Measurements from ENCODE around the gene BRWD1. TPM values are rescaled to one million over a fixed set of nuclear protein-coding genes. Genes with fewer than 3 reads are reported as not detected.

The BRWD1 gene
- polyA plus RNA-seq, 2 of the 4 experiments (the other 2 are of a cell fraction) = 6.9 to 22.2 TPM

DNA sequence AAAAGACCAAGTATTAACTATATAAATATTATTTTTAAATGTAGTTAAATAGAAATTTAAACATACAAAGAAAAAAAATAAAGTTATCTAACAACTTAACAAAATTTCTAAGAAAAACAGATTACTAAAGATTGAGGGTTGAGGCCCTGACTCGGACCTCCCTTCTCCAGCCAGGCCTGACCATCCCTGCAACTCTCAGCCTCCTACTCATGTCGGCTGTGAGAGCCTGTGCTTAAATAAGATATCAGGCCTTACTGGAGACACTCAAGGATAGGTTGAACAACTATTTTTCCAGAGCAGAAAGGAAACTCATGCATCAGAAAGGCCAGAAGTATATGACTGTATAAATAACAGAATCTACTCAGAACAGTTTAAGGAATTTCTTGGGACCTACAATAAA, 97.1 kb downstream of the BRWD1 start (continued):
- TF ChIP-seq JUNB (IDR thresholded peaks at IDR 0.05) (no peak), TP53 (CRISPR knock-in tag; IDR thresholded peaks at IDR 0.05) (no peak), HOXB5 (CRISPR knock-in tag; IDR thresholded peaks at IDR 0.05) (no peak), JUN (IDR thresholded peaks at IDR 0.05) (no peak), FOXS1 (CRISPR knock-in tag; IDR thresholded peaks at IDR 0.05) (no peak)
- TF ChIP-seq, protein P1, sequence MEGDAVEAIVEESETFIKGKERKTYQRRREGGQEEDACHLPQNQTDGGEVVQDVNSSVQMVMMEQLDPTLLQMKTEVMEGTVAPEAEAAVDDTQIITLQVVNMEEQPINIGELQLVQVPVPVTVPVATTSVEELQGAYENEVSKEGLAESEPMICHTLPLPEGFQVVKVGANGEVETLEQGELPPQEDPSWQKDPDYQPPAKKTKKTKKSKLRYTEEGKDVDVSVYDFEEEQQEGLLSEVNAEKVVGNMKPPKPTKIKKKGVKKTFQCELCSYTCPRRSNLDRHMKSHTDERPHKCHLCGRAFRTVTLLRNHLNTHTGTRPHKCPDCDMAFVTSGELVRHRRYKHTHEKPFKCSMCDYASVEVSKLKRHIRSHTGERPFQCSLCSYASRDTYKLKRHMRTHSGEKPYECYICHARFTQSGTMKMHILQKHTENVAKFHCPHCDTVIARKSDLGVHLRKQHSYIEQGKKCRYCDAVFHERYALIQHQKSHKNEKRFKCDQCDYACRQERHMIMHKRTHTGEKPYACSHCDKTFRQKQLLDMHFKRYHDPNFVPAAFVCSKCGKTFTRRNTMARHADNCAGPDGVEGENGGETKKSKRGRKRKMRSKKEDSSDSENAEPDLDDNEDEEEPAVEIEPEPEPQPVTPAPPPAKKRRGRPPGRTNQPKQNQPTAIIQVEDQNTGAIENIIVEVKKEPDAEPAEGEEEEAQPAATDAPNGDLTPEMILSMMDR (IDR thresholded peaks at IDR 0.05) = no peak

DNA sequence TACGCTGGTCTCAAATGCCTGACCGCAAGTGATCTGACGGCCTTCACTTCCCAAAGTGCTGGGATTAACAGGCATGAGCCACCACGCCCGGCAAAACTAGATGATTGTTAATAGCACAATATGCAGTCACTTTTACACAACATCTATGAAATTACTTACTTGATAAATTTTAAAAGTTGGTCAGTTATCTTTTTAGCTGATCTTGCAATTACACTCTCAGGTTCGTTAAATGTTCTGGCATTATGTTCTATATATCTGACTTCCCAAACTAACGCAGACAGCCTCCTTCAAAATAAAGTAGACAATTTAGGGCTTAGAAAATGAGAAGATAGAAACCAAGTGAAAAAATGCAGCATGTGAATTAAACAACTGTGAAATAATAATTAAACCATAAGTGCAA, 98.4 kb downstream of the BRWD1 start:
- no peak overlapping the region for H3K4me3 ChIP-seq
- no peak for DNase-seq (ENCODE audit: low read depth in 1 of 2, low spot score in 1 of 2)
- ChIA-PET CTCF (interaction anchor here (0.6 kb wide), 1 partner anchor 136 kb away, joined by 3 read pairs; no protein-coding TSS in a partner anchor), POLR2A (no interaction called here)
- H3K4me1 ChIP-seq = no peaks in the 10 kb centered on the region
- TF ChIP-seq MAFK (IDR thresholded peaks at IDR 0.05; ENCODE audit: partially characterized antibody) (peak; percentile 73), CHD2 (IDR thresholded peaks at IDR 0.05; ENCODE audit: low read length, partially characterized antibody) (no peak)
- FAIRE-seq = no peak
- WGBS (ENCODE audit: missing lambda C conversion rate) = 95% methylated on average over 7 of the region's 7 CpGs
- ATAC-seq = no peak
- no peaks in the 10 kb centered on the region for H3K9me3 ChIP-seq
- H3K4me2 ChIP-seq = no peak overlapping the region
- H3K27ac ChIP-seq = no peak overlapping the region

DNA sequence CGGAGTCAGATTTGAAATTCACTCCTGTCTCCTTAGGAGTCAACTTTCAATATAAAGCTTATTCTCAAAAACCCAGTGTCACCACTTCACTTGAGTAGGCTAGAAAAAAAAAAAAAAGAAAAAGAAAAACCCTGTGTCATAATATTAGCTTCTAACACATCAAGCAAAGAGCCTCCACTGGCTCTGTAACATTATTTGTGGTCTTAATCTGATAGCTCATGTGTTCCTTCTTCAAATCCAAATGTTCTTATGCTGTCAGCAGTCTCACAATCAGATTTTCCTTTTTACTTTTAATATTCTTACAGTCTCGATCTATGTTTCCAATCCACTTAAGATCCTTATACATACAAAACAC, 104.1 kb downstream of the BRWD1 start:
- Histone ChIP-seq H3K4me3 (no peak overlapping the region), H3K4me2 (no peak overlapping the region), H3K9me3 (no peaks in the 10 kb centered on the region), H3K27ac (no peak overlapping the region), H3K4me1 (no peaks in the 10 kb centered on the region)
- CTCF ChIA-PET = no interaction called here
- DNase-seq (ENCODE audit: low read depth in 1 of 2, low spot score in 1 of 2) (no peak), ATAC-seq (no peak), FAIRE-seq (no peak)
- WGBS (ENCODE audit: missing lambda C conversion rate) = 94% methylated on average over 2 of the region's 2 CpGs
- POLR2A ChIA-PET = no interaction called here
- TF ChIP-seq FOXS1 (CRISPR knock-in tag; IDR thresholded peaks at IDR 0.05) (no peak), NPAS2 (CRISPR knock-in tag; IDR thresholded peaks at IDR 0.05; ENCODE audit: borderline replicate concordance) (no peak), NR3C1 (IDR thresholded peaks at IDR 0.05) (no peak), HEYL (CRISPR knock-in tag; IDR thresholded peaks at IDR 0.05) (no peak), POLR2A (IDR thresholded peaks at IDR 0.05; ENCODE audit: low read length) (no peak)
- TF ChIP-seq, protein P2, sequence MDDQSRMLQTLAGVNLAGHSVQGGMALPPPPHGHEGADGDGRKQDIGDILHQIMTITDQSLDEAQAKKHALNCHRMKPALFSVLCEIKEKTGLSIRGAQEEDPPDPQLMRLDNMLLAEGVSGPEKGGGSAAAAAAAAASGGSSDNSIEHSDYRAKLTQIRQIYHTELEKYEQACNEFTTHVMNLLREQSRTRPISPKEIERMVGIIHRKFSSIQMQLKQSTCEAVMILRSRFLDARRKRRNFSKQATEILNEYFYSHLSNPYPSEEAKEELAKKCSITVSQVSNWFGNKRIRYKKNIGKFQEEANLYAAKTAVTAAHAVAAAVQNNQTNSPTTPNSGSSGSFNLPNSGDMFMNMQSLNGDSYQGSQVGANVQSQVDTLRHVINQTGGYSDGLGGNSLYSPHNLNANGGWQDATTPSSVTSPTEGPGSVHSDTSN (IDR thresholded peaks at IDR 0.05) = no peak

DNA sequence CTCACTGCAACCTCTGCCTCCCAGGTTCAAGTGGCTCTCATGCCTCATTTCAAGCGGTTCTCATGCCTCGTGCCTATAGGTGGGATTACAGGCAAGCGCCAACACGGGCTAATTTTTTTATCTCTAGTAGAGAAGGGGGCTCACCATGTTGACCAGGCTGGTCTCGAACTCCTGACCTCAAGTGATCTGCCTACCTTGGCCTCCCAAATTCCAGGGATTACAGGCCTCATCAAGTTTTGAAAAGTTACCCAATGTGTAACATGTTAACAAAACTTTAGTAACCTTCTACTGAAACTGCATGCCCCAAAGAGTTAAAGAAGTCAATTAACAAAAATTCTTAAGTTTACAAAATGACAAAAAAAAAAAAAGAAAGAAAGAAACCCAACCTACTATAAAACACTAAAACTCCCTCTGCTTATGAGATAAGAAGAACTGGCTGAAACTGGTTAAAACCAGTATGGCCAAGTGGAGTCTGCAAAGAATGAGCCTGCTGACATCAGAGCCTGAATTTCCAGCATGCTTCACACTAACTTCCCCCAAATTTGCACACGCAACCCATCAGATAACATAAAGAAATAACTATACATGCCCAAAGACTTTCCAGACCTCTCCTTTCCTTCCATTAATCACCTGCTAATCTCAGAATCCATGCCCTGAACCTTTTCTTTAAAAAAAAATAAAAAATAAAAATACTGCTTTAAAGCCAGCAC, 104.7 kb downstream of the BRWD1 start:
- 93% methylated on average over 6 of the region's 6 CpGs for WGBS (ENCODE audit: missing lambda C conversion rate)
- Histone ChIP-seq H3K4me3 (no peak overlapping the region), H3K4me1 (no peaks in the 10 kb centered on the region), H3K27ac (no peak overlapping the region), H3K4me2 (no peak overlapping the region), H3K9me3 (no peaks in the 10 kb centered on the region)
- DNase-seq (ENCODE audit: low read depth in 1 of 2, low spot score in 1 of 2) (no peak), ATAC-seq (no peak), FAIRE-seq (no peak)
- CTCF ChIA-PET = interaction anchor here (0.9 kb wide), 1 partner anchor 9 kb away, joined by 3 read pairs; no protein-coding TSS in a partner anchor
- POLR2A ChIA-PET = no interaction called here
- TF ChIP-seq, protein P1 (IDR thresholded peaks at IDR 0.05) = no peak
- TF ChIP-seq MAFK (IDR thresholded peaks at IDR 0.05; ENCODE audit: partially characterized antibody) = no peak
- TF ChIP-seq EHF (CRISPR knock-in tag; IDR thresholded peaks at IDR 0.05) = no peak
- TF ChIP-seq JUN (IDR thresholded peaks at IDR 0.05) = no peak
- TF ChIP-seq, protein P3, sequence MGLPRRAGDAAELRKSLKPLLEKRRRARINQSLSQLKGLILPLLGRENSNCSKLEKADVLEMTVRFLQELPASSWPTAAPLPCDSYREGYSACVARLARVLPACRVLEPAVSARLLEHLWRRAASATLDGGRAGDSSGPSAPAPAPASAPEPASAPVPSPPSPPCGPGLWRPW (IDR thresholded peaks at IDR 0.05) = no peak
- TF ChIP-seq NFE2L2 (conservative IDR thresholded peaks at IDR 0.05; ENCODE audit: low read length) = no peak
- TF ChIP-seq HDAC2 (IDR thresholded peaks at IDR 0.05) = no peak
- TF ChIP-seq TP53 (CRISPR knock-in tag; IDR thresholded peaks at IDR 0.05) = no peak
- TF ChIP-seq SREBF2 (IDR thresholded peaks at IDR 0.05) = no peak
- no peak for TF ChIP-seq ZNF302 (CRISPR knock-in tag; IDR thresholded peaks at IDR 0.05)
- no peak for TF ChIP-seq RARB (CRISPR knock-in tag; IDR thresholded peaks at IDR 0.05)
- TF ChIP-seq POLR2AphosphoS2 (conservative IDR thresholded peaks at IDR 0.05; ENCODE audit: low read length) = no peak
- TF ChIP-seq HOXB5 (CRISPR knock-in tag; IDR thresholded peaks at IDR 0.05) = no peak
- no peak for TF ChIP-seq SMC3 (IDR thresholded peaks at IDR 0.05)
- TF ChIP-seq NPAS2 (CRISPR knock-in tag; IDR thresholded peaks at IDR 0.05; ENCODE audit: borderline replicate concordance) = no peak
- no peak for TF ChIP-seq EP300 (IDR thresholded peaks at IDR 0.05)
- no peak for TF ChIP-seq BHLHE40 (IDR thresholded peaks at IDR 0.05; ENCODE audit: low read depth, low read length)
- no peak for TF ChIP-seq CBX2 (IDR thresholded peaks at IDR 0.05; ENCODE audit: borderline replicate concordance, low read depth)
- TF ChIP-seq HEYL (CRISPR knock-in tag; IDR thresholded peaks at IDR 0.05) = no peak
- no peak for TF ChIP-seq NR3C1 (IDR thresholded peaks at IDR 0.05)

Data from A549 (cell line).